ENCODE results near the gene GPATCH2L.

Gene GPATCH2L

DNA sequence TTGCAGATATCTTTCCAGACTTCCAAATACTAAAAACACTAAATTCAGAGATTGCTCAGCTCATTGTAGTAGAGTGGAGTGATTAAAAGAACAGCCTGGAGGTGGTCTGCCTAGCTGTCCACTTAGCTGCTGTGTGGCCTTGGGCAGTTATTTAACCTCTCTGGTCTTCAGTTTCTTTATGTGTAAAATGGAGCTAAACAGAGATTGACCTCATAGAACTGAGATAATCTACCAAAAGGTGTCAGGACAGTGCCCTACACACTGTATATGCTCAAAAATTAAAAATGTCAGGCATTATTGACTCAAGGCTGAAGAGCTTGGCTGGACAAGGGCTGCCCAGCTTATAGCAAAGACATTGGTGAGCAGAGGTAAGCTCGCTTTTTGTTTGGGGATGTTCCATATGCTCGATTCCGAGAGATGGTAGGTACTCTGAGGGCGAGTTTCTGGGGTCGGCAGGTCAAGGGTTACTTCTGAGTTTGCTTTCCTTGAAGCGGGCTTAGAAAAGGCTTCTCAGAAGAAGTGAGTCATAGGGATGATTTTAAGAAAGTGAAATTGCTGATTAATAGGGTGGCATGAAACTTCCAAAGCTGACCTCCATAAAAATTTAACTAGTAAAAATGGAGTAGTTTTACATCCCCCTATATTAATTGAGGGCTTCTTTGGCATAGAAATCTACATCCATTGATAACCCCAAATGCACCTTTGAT, 107.5 kb downstream of the GPATCH2L start:
- Histone ChIP-seq H3K9me2 (replicated peaks; ENCODE audit: insufficient read depth, low read length) (no peaks in the 10 kb centered on the region), H3K79me2 (ENCODE audit: low read length) (no peaks in the 10 kb centered on the region), H2AFZ (ENCODE audit: low read length) (no peak overlapping the region), H3K27me3 (replicated peaks; ENCODE audit: insufficient read depth, low read length) (no peaks in the 10 kb centered on the region), H3K27ac (ENCODE audit: low read length) (no peak overlapping the region), H4K20me1 (ENCODE audit: insufficient read depth, low read length) (no peaks in the 10 kb centered on the region), H3K36me3 (replicated peaks; ENCODE audit: insufficient read depth, low read length) (no peaks in the 10 kb centered on the region), H3K4me1 (ENCODE audit: low read length) (no peaks in the 10 kb centered on the region), H3K9me3 (replicated peaks; ENCODE audit: insufficient read depth, low read length) (no peaks in the 10 kb centered on the region), H3K4me2 (ENCODE audit: low read depth, low read length) (no peak overlapping the region), H3K9ac (ENCODE audit: low read length) (no peak overlapping the region), H3F3A (ENCODE audit: insufficient read depth, low read length) (no peaks in the 10 kb centered on the region), H3K4me3 (ENCODE audit: low read length) (no peak overlapping the region)
- TF ChIP-seq EZH2phosphoT487 (IDR thresholded peaks at IDR 0.05; ENCODE audit: low read length) (no peak), EZH2 (optimal IDR thresholded peaks at IDR 0.05; ENCODE audit: low read depth, low read length) (no peak)
- TF ChIP-seq, protein P1, sequence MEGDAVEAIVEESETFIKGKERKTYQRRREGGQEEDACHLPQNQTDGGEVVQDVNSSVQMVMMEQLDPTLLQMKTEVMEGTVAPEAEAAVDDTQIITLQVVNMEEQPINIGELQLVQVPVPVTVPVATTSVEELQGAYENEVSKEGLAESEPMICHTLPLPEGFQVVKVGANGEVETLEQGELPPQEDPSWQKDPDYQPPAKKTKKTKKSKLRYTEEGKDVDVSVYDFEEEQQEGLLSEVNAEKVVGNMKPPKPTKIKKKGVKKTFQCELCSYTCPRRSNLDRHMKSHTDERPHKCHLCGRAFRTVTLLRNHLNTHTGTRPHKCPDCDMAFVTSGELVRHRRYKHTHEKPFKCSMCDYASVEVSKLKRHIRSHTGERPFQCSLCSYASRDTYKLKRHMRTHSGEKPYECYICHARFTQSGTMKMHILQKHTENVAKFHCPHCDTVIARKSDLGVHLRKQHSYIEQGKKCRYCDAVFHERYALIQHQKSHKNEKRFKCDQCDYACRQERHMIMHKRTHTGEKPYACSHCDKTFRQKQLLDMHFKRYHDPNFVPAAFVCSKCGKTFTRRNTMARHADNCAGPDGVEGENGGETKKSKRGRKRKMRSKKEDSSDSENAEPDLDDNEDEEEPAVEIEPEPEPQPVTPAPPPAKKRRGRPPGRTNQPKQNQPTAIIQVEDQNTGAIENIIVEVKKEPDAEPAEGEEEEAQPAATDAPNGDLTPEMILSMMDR (IDR thresholded peaks at IDR 0.05; ENCODE audit: low read length): no peak
- no peak for DNase-seq

- Histone ChIP-seq H3K9ac (ENCODE audit: low read length) (no peak overlapping the region), H3F3A (ENCODE audit: insufficient read depth, low read length) (no peaks in the 10 kb centered on the region), H3K4me3 (ENCODE audit: low read length) (no peak overlapping the region), H2AFZ (ENCODE audit: low read length) (no peak overlapping the region), H3K27ac (ENCODE audit: low read length) (no peak overlapping the region), H3K36me3 (replicated peaks; ENCODE audit: insufficient read depth, low read length) (no peaks in the 10 kb centered on the region), H3K79me2 (ENCODE audit: low read length) (no peaks in the 10 kb centered on the region), H3K4me2 (ENCODE audit: low read depth, low read length) (no peak overlapping the region), H3K4me1 (ENCODE audit: low read length) (no peaks in the 10 kb centered on the region), H3K27me3 (replicated peaks; ENCODE audit: insufficient read depth, low read length) (no peaks in the 10 kb centered on the region), H4K20me1 (ENCODE audit: insufficient read depth, low read length) (no peaks in the 10 kb centered on the region), H3K9me2 (replicated peaks; ENCODE audit: insufficient read depth, low read length) (no peaks in the 10 kb centered on the region), H3K9me3 (replicated peaks; ENCODE audit: insufficient read depth, low read length) (no peaks in the 10 kb centered on the region)
- TF ChIP-seq EZH2phosphoT487 (IDR thresholded peaks at IDR 0.05; ENCODE audit: low read length): no peak
- TF ChIP-seq, protein P1 (IDR thresholded peaks at IDR 0.05; ENCODE audit: low read length): no peak
- no peak for TF ChIP-seq EZH2 (optimal IDR thresholded peaks at IDR 0.05; ENCODE audit: low read depth, low read length)
- no peak for DNase-seq
These were observed 109.0 kb downstream of the GPATCH2L start for GRCh38 chr14:76260749-76261148.

DNA sequence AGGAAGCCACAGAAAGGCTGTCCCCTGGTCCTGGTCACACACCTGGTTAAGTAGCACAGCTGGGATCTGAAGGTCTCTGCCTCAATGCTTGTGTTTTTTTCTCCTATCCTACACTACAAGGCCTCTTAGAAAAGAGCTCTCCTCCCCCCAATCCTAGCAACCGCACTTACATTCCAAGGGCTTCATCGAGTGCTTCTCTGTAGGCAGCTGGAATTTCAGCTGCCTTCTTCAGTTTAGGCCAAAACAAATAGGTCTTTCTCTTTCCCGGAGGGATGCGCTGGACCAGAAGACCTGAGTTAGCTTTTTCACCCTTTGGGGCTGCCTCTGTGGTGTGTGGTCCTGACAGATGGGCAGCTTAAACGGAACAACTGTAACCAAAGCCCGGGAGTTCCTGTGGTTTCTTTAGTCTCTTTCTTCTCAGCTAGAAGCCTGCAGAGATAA, 109.7 kb downstream of the GPATCH2L start:
- no peaks in the 10 kb centered on the region for H3K9me3 ChIP-seq (replicated peaks; ENCODE audit: insufficient read depth, low read length)
- TF ChIP-seq, protein P1 (IDR thresholded peaks at IDR 0.05; ENCODE audit: low read length): no peak
- TF ChIP-seq EZH2 (optimal IDR thresholded peaks at IDR 0.05; ENCODE audit: low read depth, low read length) (no peak), EZH2phosphoT487 (IDR thresholded peaks at IDR 0.05; ENCODE audit: low read length) (no peak)
- no peaks in the 10 kb centered on the region for H3K79me2 ChIP-seq (ENCODE audit: low read length)
- no peak overlapping the region for H3K27ac ChIP-seq (ENCODE audit: low read length)
- no peaks in the 10 kb centered on the region for H3K36me3 ChIP-seq (replicated peaks; ENCODE audit: insufficient read depth, low read length)
- H3K9me2 ChIP-seq (replicated peaks; ENCODE audit: insufficient read depth, low read length): no peaks in the 10 kb centered on the region
- no peak for DNase-seq
- H4K20me1 ChIP-seq (ENCODE audit: insufficient read depth, low read length): no peaks in the 10 kb centered on the region
- H2AFZ ChIP-seq (ENCODE audit: low read length): no peak overlapping the region
- H3K9ac ChIP-seq (ENCODE audit: low read length): no peak overlapping the region
- no peaks in the 10 kb centered on the region for H3F3A ChIP-seq (ENCODE audit: insufficient read depth, low read length)
- H3K4me2 ChIP-seq (ENCODE audit: low read depth, low read length): no peak overlapping the region
- no peaks in the 10 kb centered on the region for H3K27me3 ChIP-seq (replicated peaks; ENCODE audit: insufficient read depth, low read length)
- H3K4me1 ChIP-seq (ENCODE audit: low read length): no peaks in the 10 kb centered on the region
- H3K4me3 ChIP-seq (ENCODE audit: low read length): no peak overlapping the region
